CD14-positive monocyte (primary cell): Measurements from ENCODE around the gene BBS2. TPM values are rescaled to one million over a fixed set of nuclear protein-coding genes. Genes with fewer than 3 reads are reported as not detected.

Experiments used
- DNase-seq, 3 donors: peaks; one replicate each; pipeline ENCODE4 v3.0.0-alpha.2; 2011 to 2022
- H2AFZ ChIP-seq: 2 replicates; pipeline ENCODE4 v1.6.0; 2012; ENCODE audit warnings: mild to moderate bottlenecking, low read depth, low read length, inconsistent platforms; ENCODE audit not compliant: insufficient read depth, poor library complexity, severe bottlenecking
- H3K27ac ChIP-seq, 2 donors: 1 replicate in 1 of 2; 2 replicates in 1 of 2; pipeline ENCODE4 v1.5.1; 2012 to 2013; ENCODE audit warnings: low read length in 2 of 2, control low read depth in 1 of 2, inconsistent platforms in 1 of 2, low read depth in 1 of 2, mild to moderate bottlenecking in 1 of 2
- H3K27me3 ChIP-seq, 2 donors: one replicate each; pipeline versions ENCODE4 v1.6.0 to v1.6.1; 2011 to 2013; ENCODE audit warnings: low read length in 2 of 2; ENCODE audit not compliant: control insufficient read depth in 2 of 2, insufficient read depth in 2 of 2
- H3K36me3 ChIP-seq, 2 donors: replicated peaks in 1 of 2; 1 replicate in 1 of 2; 2 replicates in 1 of 2; pipeline versions ENCODE4 v1.5.1 to v1.6.1; 2012 to 2013; ENCODE audit warnings: low read length in 2 of 2, control low read depth in 1 of 2, inconsistent platforms in 1 of 2, mild to moderate bottlenecking in 1 of 2; ENCODE audit not compliant: insufficient read depth in 2 of 2, control insufficient read depth in 1 of 2
- H3K4me1 ChIP-seq, 2 donors: 1 replicate in 1 of 2; 2 replicates in 1 of 2; pipeline versions ENCODE4 v1.5.1 to v1.6.1; 2012 to 2013; ENCODE audit warnings: low read length in 2 of 2, control low read depth in 1 of 2, inconsistent platforms in 1 of 2, mild to moderate bottlenecking in 1 of 2, moderate library complexity in 1 of 2; ENCODE audit not compliant: insufficient read depth in 2 of 2, control insufficient read depth in 1 of 2
- H3K4me2 ChIP-seq: replicated peaks from 2 replicates; pipeline ENCODE3; 2012; ENCODE audit warnings: low read length, moderate library complexity, mild to moderate bottlenecking; ENCODE audit not compliant: poor library complexity, severe bottlenecking; ENCODE audit errors: extremely low read depth
- H3K4me3 ChIP-seq, 3 experiments: fragments of 200-600 bp in 1 of 3; sonication (generic) in 1 of 3; replicated peaks in 1 of 3; 1 replicate in 2 of 3; 2 replicates in 1 of 3; pipeline ENCODE4 v1.5.1; 2011 to 2013; ENCODE audit warnings: low read length in 3 of 3, mild to moderate bottlenecking in 3 of 3, control low read depth in 2 of 3, low read depth in 2 of 3, inconsistent platforms in 1 of 3, moderate library complexity in 1 of 3
- H3K79me2 ChIP-seq: 2 replicates; pipeline ENCODE4 v1.6.0; 2012; ENCODE audit warnings: mild to moderate bottlenecking, control low read depth, inconsistent platforms, low read length, moderate library complexity; ENCODE audit not compliant: insufficient read depth
- H3K9ac ChIP-seq: 2 replicates; pipeline ENCODE4 v1.6.0; 2017; ENCODE audit warnings: low read length, mild to moderate bottlenecking; ENCODE audit not compliant: insufficient read depth, poor library complexity, severe bottlenecking
- H3K9me3 ChIP-seq, 2 donors: replicated peaks in 1 of 2; 1 replicate in 1 of 2; 2 replicates in 1 of 2; pipeline versions ENCODE4 v1.5.1 to v1.6.1; 2012 to 2013; ENCODE audit warnings: low read length in 2 of 2, control low read depth in 1 of 2; ENCODE audit not compliant: control insufficient read depth in 1 of 2, insufficient read depth in 1 of 2
- H4K20me1 ChIP-seq: 2 replicates; pipeline ENCODE4 v1.6.0; 2012; ENCODE audit warnings: mild to moderate bottlenecking, low read length, control low read depth, moderate library complexity; ENCODE audit not compliant: insufficient read depth
- H3K27ac Mint-ChIP-seq, 7 donors: one replicate each; pipeline ENCODE4 v1.8.0; 2020; ENCODE audit warnings: mild to moderate bottlenecking in 7 of 7, mixed read lengths in 7 of 7, moderate library complexity in 6 of 7, inconsistent platforms in 2 of 7
- H3K27me3 Mint-ChIP-seq, 3 donors: one replicate each; pipeline ENCODE4 v1.8.0; 2021 to 2022; ENCODE audit warnings: low read depth in 3 of 3, mild to moderate bottlenecking in 3 of 3, mixed read lengths in 3 of 3, moderate library complexity in 3 of 3, inconsistent platforms in 1 of 3
- H3K36me3 Mint-ChIP-seq, 2 donors: one replicate each; pipeline ENCODE4 v1.8.0; 2020; ENCODE audit warnings: mixed read lengths in 2 of 2, inconsistent platforms in 1 of 2, mild to moderate bottlenecking in 1 of 2
- H3K4me1 Mint-ChIP-seq: one replicate; pipeline ENCODE4 v1.8.0; 2020; ENCODE audit warnings: mild to moderate bottlenecking, mixed read lengths
- H3K4me3 Mint-ChIP-seq, 2 donors: one replicate each; pipeline ENCODE4 v1.8.0; 2020; ENCODE audit warnings: mild to moderate bottlenecking in 2 of 2, mixed read lengths in 2 of 2, moderate library complexity in 1 of 2
- H3K9me3 Mint-ChIP-seq, 7 donors: one replicate each; pipeline ENCODE4 v1.8.0; 2020 to 2022; ENCODE audit warnings: mixed read lengths in 7 of 7, mild to moderate bottlenecking in 6 of 7, moderate library complexity in 6 of 7, inconsistent platforms in 2 of 7
- WGBS: methylation state at CpG from one replicate; pipeline ENCODE4 v1.1.5; 2013; ENCODE audit warnings: missing lambda C conversion rate; ENCODE audit not compliant: insufficient coverage; 5-methylcytosine and 5-hydroxymethylcytosine counted together
- intact Hi-C, 2 donors: fragments of 100-400 bp; cut with micrococcal nuclease; formaldehyde crosslinking; loops; one replicate each; pipeline versions ENCODE4 v1.15.0 to v1.15.1; 2023
- polyA plus RNA-seq, 3 donors: library from polyadenylated mRNA; depleted of rRNA in 1 of 3; unstranded in 2 of 3; stranded (reverse) in 1 of 3; fragments of 300-500 nt in 2 of 3; fragments of >200 nt in 1 of 3; fragmentation: Illumina TruSeq in 2 of 3; gene quantifications; 1 replicate in 2 of 3; 2 replicates in 1 of 3; pipeline ENCODE4 v1.2.3, GENCODE V29; 2012 to 2021
- TF ChIP-seq, protein P1 (sequence below): fragments of 200-600 bp; IDR thresholded peaks from one replicate; pipeline ENCODE4 v1.8.0; 2022; ENCODE audit warnings: antibody characterized with exemption, mild to moderate bottlenecking

Gene BBS2
- polyA plus RNA-seq, 3 donors, result 16.6 to 35.5 (median 18.8) TPM

DNA sequence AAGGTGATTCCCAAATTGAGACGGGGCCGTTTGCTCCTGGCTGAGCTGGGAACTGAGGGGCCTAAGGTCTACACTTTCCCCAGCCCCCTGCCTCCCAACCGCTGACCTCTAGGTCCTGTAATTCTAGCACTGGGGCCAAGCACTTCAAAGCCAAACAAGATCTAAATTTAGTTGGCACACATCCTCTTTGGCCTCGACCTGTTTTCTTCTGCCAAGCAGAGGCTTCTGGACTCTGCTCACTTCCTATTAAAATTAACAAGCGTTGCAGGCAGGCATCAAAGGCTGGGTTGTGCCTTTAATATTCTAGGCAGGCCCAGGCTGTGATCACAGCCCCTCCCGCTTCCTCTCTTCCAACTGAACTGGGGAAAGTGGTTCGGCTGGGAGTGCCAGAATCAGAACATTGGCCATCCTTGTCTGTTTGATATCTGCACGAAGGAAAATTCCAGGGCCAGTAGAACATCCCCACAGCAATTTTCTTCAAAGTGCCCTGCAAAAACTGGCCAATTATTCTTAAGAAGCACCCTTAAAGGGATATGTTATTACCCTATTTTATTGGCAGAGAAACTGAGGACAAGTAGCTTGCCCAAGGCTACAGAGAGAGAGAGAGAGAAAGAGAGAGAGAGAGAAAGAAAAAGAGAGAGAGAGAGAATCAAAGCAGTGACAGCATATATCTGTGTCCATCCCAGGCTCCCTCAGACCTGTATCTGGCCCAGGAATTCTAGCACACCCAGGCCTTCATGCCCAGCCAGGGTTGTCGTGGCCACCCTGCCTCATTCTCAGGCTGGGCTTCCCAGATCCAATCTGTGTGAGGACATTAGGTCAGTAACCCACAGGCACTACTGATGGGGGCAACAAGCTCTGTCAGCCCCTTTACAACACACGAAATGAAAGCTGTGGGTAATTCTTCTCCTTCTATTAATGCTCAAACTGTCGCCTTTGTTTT is 32.2 kb upstream of the BBS2 start:
- Histone ChIP-seq H2AFZ (no peak overlapping the region), H3K79me2 (no peaks in the 10 kb centered on the region), H3K27me3 (no peaks in the 10 kb centered on the region), H3K4me1 (peaks cover 0 to 2% of the 10 kb centered on the region in 2 donors), H3K27ac (no peak overlapping the region), H3K4me2 (no peak overlapping the region), H3K9ac (no peak overlapping the region), H3K36me3 (no peaks in the 10 kb centered on the region), H4K20me1 (no peaks in the 10 kb centered on the region), H3K4me3 (no peak overlapping the region), H3K9me3 (no peaks in the 10 kb centered on the region)
- Mint-ChIP-seq H3K4me1 (peaks cover 8% of the 10 kb centered on the region), H3K4me3 (no peak overlapping the region), H3K27me3 (peaks cover 2 to 11% (median 4%) of the 10 kb centered on the region in 3 donors), H3K36me3 (no peaks in the 10 kb centered on the region), H3K9me3 (peaks cover 0 to 2% (median 0%) of the 10 kb centered on the region in 7 donors), H3K27ac (no peak overlapping the region)
- WGBS, result 40% methylated on average over 4 of the region's 11 CpGs
- intact Hi-C loops, result no loop called here
- TF ChIP-seq, protein P1, sequence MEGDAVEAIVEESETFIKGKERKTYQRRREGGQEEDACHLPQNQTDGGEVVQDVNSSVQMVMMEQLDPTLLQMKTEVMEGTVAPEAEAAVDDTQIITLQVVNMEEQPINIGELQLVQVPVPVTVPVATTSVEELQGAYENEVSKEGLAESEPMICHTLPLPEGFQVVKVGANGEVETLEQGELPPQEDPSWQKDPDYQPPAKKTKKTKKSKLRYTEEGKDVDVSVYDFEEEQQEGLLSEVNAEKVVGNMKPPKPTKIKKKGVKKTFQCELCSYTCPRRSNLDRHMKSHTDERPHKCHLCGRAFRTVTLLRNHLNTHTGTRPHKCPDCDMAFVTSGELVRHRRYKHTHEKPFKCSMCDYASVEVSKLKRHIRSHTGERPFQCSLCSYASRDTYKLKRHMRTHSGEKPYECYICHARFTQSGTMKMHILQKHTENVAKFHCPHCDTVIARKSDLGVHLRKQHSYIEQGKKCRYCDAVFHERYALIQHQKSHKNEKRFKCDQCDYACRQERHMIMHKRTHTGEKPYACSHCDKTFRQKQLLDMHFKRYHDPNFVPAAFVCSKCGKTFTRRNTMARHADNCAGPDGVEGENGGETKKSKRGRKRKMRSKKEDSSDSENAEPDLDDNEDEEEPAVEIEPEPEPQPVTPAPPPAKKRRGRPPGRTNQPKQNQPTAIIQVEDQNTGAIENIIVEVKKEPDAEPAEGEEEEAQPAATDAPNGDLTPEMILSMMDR, result no peak
- DNase-seq, result no peak

DNA sequence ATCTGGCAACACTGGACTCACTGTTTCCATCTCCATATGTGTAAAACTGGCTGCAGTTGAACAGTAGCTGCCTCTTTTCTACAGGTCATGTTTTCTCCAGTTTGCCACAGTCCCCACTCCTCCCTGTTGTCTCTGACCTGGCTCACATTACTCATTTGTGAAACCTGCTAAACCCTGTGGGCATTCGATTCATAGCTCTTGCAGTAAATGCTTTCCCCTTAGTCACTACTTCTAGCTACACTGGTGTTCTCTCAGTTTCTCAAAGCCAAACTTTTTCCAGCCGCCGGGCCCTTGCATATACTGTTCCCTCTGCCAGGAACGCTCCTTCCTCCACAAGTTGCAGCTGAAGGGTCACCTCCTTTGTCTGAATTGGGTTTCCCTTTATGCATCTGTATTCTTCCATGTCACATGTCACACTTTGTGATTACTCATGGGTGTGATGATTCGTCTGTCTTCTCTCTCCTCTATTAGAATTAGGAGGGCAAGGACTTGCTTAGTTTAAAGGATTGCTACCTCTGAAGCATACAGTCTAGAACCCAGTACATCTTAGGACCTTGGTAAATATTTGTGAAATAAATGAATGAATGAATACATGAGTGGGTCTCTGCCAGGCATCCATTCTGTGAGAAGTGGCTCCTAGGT is 30.0 kb upstream of the BBS2 start:
- WGBS, result 98% methylated on average over 4 of the region's 5 CpGs
- Mint-ChIP-seq H3K4me3 (peak overlapping the region in 1 of 2 donors; percentile 16), H3K27me3 (peaks cover 4 to 10% (median 6%) of the 10 kb centered on the region in 3 donors), H3K27ac (no peak overlapping the region), H3K9me3 (peaks cover 0 to 2% (median 0%) of the 10 kb centered on the region in 7 donors), H3K4me1 (peaks cover 8% of the 10 kb centered on the region), H3K36me3 (no peaks in the 10 kb centered on the region)
- Histone ChIP-seq H3K9ac (no peak overlapping the region), H3K79me2 (no peaks in the 10 kb centered on the region), H3K4me2 (no peak overlapping the region), H2AFZ (no peak overlapping the region), H4K20me1 (no peaks in the 10 kb centered on the region), H3K36me3 (no peaks in the 10 kb centered on the region), H3K27ac (no peak overlapping the region), H3K27me3 (no peaks in the 10 kb centered on the region), H3K4me1 (peaks cover 0 to 2% of the 10 kb centered on the region in 2 donors), H3K9me3 (no peaks in the 10 kb centered on the region), H3K4me3 (no peak overlapping the region)
- intact Hi-C loops, result no loop called here
- TF ChIP-seq, protein P1, result no peak
- no peak for DNase-seq
